GM19193 (cell line): ENCODE data around the gene C2CD4D.
A peak's percentile ranks its signal among the peaks of the same experiment; 100 is the strongest.

Source experiments
- POLR2A ChIP-seq: IDR thresholded peaks from 4 replicates; pipeline ENCODE4 v1.6.1; 2011; ENCODE audit not compliant: insufficient read depth, insufficient read length; ENCODE audit errors: extremely low read depth

C2CD4D gene

GRCh38 chr1:151790071-151790939, 49.3 kb downstream of the C2CD4D start, which contains the start of gene TDRKH:
Gene TDRKH (minus strand): TSS chr1:151790500. CDS start chr1:151783022, 7,478 bp downstream.
- TF ChIP-seq POLR2A: peak; percentile 35
